Stimulated activated CD4-positive, alpha-beta T cell treated with anti-CD3 and anti-CD28 coated beads, Interleukin-12 subunit alpha, Interleukin-12 subunit beta, amount 100 ng/mL, for 48 hours (primary cell): ENCODE measurements around the gene ZBTB47.

Experiments
- DNase-seq, 3 donors: peaks; one replicate each; pipeline ENCODE4 v3.0.0-alpha.2; 2020; ENCODE audit warnings: low read depth in 2 of 3, low spot score in 1 of 3

The ZBTB47 gene

DNA sequence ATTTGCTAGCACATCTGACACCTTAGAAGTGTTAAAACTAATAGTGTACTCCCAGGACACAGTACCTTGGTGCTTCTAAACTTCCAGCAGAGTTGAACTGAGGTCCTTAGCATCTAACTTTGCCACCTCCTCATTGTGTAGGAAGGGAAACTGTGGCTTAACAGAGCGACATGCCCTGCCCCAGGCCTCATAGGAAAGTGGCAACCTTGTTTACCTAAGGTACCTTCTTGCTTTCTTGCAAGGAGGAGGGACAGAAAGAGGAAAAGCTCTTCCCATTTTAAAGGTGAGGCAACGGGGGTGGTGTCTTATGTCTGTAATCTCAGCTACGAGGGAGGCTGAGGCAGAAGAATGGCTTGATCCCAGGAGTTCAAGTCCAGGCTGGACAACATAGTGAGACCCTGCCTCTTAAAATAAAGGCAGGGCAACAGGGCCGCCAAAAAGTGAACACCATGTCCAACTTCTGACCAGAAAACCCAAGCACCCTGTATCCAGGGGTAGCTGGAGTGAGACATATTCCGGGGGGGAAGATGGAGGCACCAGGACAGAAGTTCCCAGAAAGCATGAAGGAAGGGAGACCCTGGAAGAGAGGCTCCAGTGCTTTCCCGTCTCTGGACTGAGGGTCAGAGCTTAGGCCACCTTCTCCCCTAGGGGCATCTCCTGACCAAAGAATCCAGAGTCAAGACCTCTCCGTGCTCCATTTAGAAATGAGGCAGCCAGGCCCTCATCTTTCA lies 31.3 kb downstream of the ZBTB47 start:
- DNase-seq, result no peak

GRCh38 chr3:42685363-42685881 lies 31.9 kb downstream of the ZBTB47 start, which contains the start of gene KLHL40:
KLHL40 (plus strand) TSS chr3:42685537; CDS start chr3:42685619, 82 bp downstream.
- DNase-seq, result no peak

GRCh38 chr3:42685891-42686820 lies 32.7 kb downstream of the ZBTB47 start:
- DNase-seq, result no peak

GRCh38 chr3:42686832-42687650 lies 33.5 kb downstream of the ZBTB47 start:
- no peak for DNase-seq

DNA sequence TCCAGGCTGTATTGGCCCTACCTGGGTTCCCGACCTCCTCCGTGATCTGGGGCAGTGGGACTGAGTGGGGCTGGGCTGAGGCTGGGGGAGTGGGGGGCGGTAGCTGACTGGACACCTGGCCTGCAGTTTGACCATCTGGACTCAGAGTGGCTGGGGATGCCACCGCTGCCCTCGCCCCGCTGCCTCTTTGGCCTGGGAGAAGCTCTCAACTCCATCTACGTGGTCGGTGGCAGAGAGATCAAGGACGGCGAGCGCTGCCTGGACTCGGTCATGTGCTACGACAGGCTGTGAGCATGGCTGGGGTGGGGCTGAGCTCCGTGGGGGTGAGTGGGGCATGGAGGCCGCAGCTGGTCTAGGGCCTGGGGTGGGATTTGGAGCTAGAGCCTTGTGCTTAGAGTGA lies 34.5 kb downstream of the ZBTB47 start:
- no peak for DNase-seq

GRCh38 chr3:42688487-42689420 lies 35.3 kb downstream of the ZBTB47 start:
- DNase-seq, result no peak

- DNase-seq, result no peak
Measured at GRCh38 chr3:42689421-42690014, 36.0 kb downstream of the ZBTB47 start.

- no peak for DNase-seq
Measured at GRCh38 chr3:42690191-42690590, 36.7 kb downstream of the ZBTB47 start.

DNA sequence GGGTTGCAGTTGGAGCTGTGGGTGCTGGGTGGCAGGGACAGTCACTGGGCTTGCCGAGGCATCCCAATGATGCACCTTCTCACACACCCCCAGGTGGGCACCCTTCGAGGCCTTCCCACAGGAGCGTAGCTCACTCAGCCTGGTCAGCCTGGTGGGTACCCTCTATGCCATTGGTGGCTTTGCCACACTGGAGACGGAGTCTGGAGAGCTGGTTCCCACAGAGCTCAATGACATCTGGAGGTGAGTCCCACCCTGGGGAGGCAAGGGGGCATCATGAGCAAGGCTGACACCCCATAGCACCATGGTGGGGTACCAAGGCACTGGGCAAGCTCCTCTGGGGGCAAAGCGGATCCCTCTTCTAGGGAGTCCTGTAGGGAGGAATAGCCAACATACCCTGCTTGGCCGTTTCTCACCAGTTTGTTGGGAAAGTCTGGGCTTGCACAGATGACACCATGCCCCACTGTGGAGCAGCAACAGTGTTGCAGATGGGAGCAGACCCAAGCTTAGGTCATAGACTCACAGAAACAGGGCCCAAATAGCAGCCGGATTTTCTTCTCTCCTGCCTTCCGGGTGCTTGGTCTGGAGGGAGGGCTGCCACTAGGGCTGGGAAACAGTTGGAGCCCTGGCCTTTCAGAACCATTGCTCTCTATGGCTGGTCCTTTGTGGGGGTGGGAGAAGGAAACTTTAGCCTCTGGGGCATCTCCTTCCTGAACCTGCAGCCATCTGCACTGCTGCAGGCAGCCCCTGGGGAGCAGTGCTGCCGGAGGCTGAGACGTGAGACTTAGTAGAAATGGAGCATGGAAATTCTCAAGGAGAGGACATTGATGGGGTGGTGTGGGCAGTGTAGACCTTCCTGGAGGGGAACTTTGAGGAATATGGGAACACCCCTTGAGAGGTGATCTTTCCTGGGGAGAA lies 37.5 kb downstream of the ZBTB47 start:
- DNase-seq, result no peak

GRCh38 chr3:42691816-42692666 lies 38.5 kb downstream of the ZBTB47 start:
- no peak for DNase-seq

GRCh38 chr3:42692667-42693529 lies 39.4 kb downstream of the ZBTB47 start:
- DNase-seq, result no peak

GRCh38 chr3:42693530-42693930 lies 40.0 kb downstream of the ZBTB47 start:
- no peak for DNase-seq

- DNase-seq, result no peak
Measured at GRCh38 chr3:42694366-42694765, 40.9 kb downstream of the ZBTB47 start.

DNA sequence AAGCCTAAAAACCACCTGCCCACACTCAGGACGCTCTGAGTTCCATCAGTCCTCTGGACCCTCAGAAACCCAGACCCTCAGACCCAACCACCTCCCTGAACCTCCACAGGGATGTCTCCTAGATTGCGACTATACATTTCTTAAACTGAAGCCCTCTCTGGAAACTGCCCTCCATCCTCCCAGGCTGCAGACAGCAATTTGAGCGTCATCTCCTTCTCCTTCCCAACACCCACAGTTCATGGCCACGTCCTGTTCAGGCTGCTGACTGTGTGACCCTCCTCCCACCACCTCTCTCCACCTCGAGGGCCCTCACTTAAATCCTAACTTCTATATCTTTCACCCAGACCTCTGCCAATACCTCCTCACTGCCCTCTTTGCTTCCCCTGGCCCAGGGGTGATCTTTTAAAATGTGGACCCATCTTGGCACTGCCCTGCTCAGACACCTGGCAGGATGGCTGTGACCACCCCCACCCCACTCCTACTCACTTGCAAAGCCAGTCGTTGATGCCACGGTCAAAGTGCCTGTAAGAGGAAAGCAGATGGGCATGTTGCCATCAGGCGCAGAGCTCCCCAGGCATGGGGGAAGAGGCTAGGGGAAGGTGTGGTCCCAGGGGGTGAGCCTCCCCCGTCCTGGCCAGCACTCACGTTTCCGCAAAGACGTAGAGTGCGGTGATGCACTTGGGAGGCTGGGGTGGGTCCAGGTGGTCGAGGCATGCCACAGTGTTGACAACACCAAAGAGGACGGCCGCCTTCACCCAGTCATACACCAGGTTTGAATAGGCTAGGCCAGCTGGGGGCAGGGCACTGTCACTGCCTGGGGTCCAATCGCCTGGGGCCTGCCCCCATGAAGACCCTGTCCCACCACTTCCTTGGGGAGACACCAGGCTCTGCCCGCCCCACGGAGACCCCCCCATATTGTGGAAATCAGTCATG lies 43.1 kb downstream of the ZBTB47 start:
- DNase-seq, result no peak

DNA sequence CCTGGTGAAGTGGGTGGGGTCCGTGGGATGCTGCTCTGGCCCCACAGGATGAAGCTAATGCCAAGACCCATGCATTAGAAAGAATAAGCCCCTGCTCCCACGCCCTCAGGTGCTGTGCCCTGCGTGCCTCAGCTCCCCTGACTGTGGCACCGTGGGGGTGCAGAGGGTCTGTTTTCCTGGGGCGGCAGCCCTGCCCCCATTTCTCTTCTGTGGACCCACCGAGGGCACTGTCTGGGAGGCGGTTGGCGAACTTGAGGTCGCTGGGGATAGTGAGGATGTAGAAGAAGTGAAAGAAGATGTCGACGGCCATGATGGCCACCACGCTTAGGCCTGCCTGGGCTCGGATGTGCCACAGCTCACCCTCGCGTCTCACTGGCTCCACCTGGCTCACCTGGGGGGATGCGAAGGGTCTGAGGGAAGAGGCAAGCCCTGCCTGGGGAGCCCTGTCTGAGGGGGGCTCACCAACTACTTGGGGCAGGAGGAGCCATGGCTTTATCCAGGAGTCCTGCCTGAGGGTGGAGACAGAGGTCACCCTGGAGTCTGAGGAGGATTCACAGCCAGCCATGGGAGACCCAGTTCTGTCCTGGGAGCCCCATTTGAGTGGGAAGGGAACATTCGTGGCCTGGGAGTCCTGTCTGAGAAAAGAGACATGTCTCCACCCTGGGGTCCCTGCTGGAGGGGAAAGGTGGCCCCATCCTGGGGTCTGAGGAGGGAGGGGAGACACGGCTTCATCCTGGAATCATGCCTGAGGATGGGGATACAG lies 44.0 kb downstream of the ZBTB47 start:
- no peak for DNase-seq
